ENCODE measurements around the gene BLOC1S1. TPM values are rescaled to one million over a fixed set of nuclear protein-coding genes. Genes with fewer than 3 reads are reported as not detected.

The BLOC1S1 gene
- total and polyA plus RNA-seq, 4 experiments from 2014 or later: 75.1 to 87.1 (median 83.7) TPM

DNA sequence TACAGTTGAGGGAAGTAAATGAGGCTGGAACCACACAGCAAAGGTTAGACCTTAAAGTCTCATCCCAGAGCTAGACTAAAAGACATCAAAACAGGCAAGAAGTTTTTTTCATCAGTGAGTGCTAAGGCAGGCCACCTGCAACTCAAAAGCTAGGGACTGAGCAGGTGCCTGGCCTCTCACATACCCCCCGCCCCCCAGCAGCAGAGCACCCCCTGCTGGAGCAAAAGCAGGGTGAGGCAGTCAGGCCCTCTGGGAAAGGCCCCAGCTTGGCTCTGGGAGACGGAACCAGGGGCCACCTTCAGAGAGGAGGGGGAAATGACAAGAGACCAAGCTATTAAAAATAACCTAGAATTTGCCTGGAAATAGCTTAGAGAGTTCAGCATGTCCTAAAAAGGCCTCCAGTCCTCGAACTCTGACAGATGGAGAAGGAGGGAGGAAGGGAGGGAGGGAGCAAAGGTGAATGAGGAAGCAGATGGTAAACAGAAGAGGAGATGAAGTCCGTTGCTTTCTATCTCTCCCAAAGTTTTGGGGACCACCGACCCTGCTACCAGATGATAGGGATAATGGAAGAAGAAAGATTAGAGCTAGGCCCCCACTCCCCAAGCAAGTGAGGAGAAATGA, 10.0 kb upstream of the BLOC1S1 start:
- peaks cover 5% of the 10 kb centered on the region for H3K27me3 ChIP-seq (ENCODE audit: insufficient read depth, low read length)
- peaks cover 14% of the 10 kb centered on the region for H3K4me1 ChIP-seq (ENCODE audit: insufficient read depth, low read length)
- intact Hi-C loops (cut with micrococcal nuclease): no loop called here
- H3K9me3 ChIP-seq (ENCODE audit: control insufficient read depth in 1 of 2, low read length in 2 of 2): no peaks in the 10 kb centered on the region
- DNase-seq: no peak
- peaks cover 10 to 18% of the 10 kb centered on the region in 2 donors for H3K27me3 Mint-ChIP-seq
- H3K9me3 Mint-ChIP-seq: no peaks in the 10 kb centered on the region
- no peak overlapping the region for H3K27ac ChIP-seq (ENCODE audit: low read depth, low read length)
- H3K36me3 ChIP-seq (ENCODE audit: insufficient read depth, low read length): no peaks in the 10 kb centered on the region
- H3K4me1 Mint-ChIP-seq: peaks cover 13 to 22% (median 18%) of the 10 kb centered on the region in 4 donors
- peak overlapping the region in 1 of 7 donors; percentile 74 for H3K27ac Mint-ChIP-seq
- peak overlapping the region in 6 of 8 donors; percentile 13 to 57 (median 42) for H3K4me3 Mint-ChIP-seq
- H3K4me3 ChIP-seq (ENCODE audit: low read length in 2 of 2): no peak overlapping the region
- POLR2A ChIA-PET (ENCODE audit: partially characterized antibody): interaction anchor here (2.6 kb wide), 1 partner anchor 10 kb away, joined by 14 read pairs; the partner anchor contains the start of gene BLOC1S1
- no peaks in the 10 kb centered on the region for H3K36me3 Mint-ChIP-seq
- CTCF ChIA-PET (ENCODE audit: partially characterized antibody): interaction anchor here (0.8 to 1.3 kb wide), 2 partner anchors 10 to 14 kb away, joined by 3 to 6 read pairs; partner anchors contain the start of gene BLOC1S1

- Mint-ChIP-seq H3K36me3 (no peaks in the 10 kb centered on the region), H3K9me3 (no peaks in the 10 kb centered on the region), H3K4me3 (peak overlapping the region; percentile 60 to 91 (median 76)), H3K27me3 (peaks cover 10 to 18% of the 10 kb centered on the region in 2 donors), H3K27ac (no peak overlapping the region), H3K4me1 (peaks cover 13 to 22% (median 18%) of the 10 kb centered on the region in 4 donors)
- intact Hi-C loops (cut with micrococcal nuclease): no loop called here
- Histone ChIP-seq H3K27me3 (ENCODE audit: insufficient read depth, low read length) (peaks cover 5% of the 10 kb centered on the region), H3K4me1 (ENCODE audit: insufficient read depth, low read length) (peaks cover 14% of the 10 kb centered on the region), H3K4me3 (ENCODE audit: low read length in 2 of 2) (no peak overlapping the region), H3K27ac (ENCODE audit: low read depth, low read length) (no peak overlapping the region), H3K36me3 (ENCODE audit: insufficient read depth, low read length) (no peaks in the 10 kb centered on the region), H3K9me3 (ENCODE audit: control insufficient read depth in 1 of 2, low read length in 2 of 2) (no peaks in the 10 kb centered on the region)
- POLR2A ChIA-PET (ENCODE audit: partially characterized antibody): interaction anchor here (1.1 to 2.6 kb wide), 2 partner anchors 9 to 409 kb away, joined by 3 to 14 read pairs; partner anchors contain the start of gene BLOC1S1
- DNase-seq: no peak
- CTCF ChIA-PET (ENCODE audit: partially characterized antibody): no interaction called here
Measured at GRCh38 chr12:55706568-55707218, 9.2 kb upstream of the BLOC1S1 start.

GRCh38 chr12:55707219-55707671, 8.6 kb upstream of the BLOC1S1 start:
- DNase-seq: no peak
- Mint-ChIP-seq H3K27me3 (peaks cover 10 to 18% of the 10 kb centered on the region in 2 donors), H3K4me1 (peaks cover 13 to 22% (median 18%) of the 10 kb centered on the region in 4 donors), H3K9me3 (no peaks in the 10 kb centered on the region), H3K27ac (no peak overlapping the region), H3K4me3 (peak overlapping the region; percentile 60 to 91 (median 76)), H3K36me3 (no peaks in the 10 kb centered on the region)
- intact Hi-C loops (cut with micrococcal nuclease): no loop called here
- H3K27me3 ChIP-seq (ENCODE audit: insufficient read depth, low read length): peaks cover 5% of the 10 kb centered on the region
- ChIA-PET CTCF (ENCODE audit: partially characterized antibody) (no interaction called here), POLR2A (ENCODE audit: partially characterized antibody) (interaction anchor here (1.1 to 2.6 kb wide), 2 partner anchors 8 to 409 kb away, joined by 3 to 14 read pairs; partner anchors contain the start of gene BLOC1S1)
- peaks cover 14% of the 10 kb centered on the region for H3K4me1 ChIP-seq (ENCODE audit: insufficient read depth, low read length)
- no peak overlapping the region for H3K4me3 ChIP-seq (ENCODE audit: low read length in 2 of 2)
- no peaks in the 10 kb centered on the region for H3K9me3 ChIP-seq (ENCODE audit: control insufficient read depth in 1 of 2, low read length in 2 of 2)
- H3K36me3 ChIP-seq (ENCODE audit: insufficient read depth, low read length): no peaks in the 10 kb centered on the region
- H3K27ac ChIP-seq (ENCODE audit: low read depth, low read length): no peak overlapping the region

DNA sequence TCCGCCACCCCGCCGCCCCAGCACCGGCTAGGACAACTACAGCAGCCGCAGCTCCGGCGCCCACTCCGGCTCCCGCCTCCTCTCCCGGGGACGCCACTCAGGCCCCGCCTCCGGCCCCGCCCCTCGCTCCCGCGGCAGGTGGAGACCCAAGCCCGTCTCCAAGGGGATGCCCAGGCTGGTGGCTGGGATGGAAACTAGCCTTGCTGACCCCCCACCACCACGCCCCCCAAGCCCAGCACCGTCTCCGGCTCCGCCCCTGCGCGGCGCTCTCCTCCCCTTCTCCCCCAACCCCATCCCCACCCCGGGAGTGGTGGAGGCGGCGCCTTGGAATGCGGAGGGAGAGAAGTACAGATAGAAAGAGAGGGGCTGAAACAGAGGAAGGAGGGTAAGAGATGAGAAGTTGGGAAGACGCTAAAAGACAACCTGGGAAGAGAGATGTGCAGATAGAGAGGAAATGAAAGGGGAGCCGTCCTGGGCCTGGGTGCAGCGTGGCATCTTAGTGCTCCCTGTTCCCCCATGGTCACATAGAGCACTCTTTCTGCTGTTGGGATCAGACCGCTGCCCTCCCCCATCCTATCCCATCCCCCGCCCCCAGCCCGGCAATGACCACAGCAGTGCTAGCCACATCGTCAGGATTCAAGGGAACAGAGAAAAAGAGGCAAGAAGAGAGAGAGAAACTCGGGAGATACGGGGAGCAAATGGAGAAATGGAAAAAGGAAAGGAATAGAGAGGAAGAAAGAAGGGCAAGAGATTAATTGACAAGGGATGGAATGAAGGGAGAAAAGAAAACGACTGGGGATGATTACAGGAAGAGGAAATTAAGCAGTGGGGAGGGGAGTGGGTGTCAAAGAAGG, 7.8 kb upstream of the BLOC1S1 start, which contains the start of gene ITGA7:
TSS of gene ITGA7 (minus strand) at position 64 of the 854 bp plus-strand sequence. CDS start 222 bp downstream, outside the sequence.
- intact Hi-C loops (cut with micrococcal nuclease): no loop called here
- Histone ChIP-seq H3K27ac (ENCODE audit: low read depth, low read length) (no peak within 1 kb of the TSS), H3K4me3 (ENCODE audit: low read length in 2 of 2) (peak within 1 kb of the TSS in 1 of 2 donors; percentile 31), H3K4me1 (ENCODE audit: insufficient read depth, low read length) (peaks cover 14% of the 10 kb centered on the region), H3K9me3 (ENCODE audit: control insufficient read depth in 1 of 2, low read length in 2 of 2) (no peaks in the 10 kb centered on the region), H3K27me3 (ENCODE audit: insufficient read depth, low read length) (peaks cover 5% of the 10 kb centered on the region), H3K36me3 (ENCODE audit: insufficient read depth, low read length) (no peaks in the 10 kb centered on the region)
- peaks cover 10 to 18% of the 10 kb centered on the region in 2 donors for H3K27me3 Mint-ChIP-seq
- peak within 1 kb of the TSS; percentile 71 to 91 (median 84) for H3K4me3 Mint-ChIP-seq
- ChIA-PET CTCF (ENCODE audit: partially characterized antibody) (interaction anchor here (0.6 kb wide), 1 partner anchor 53 kb away, joined by 3 read pairs; no protein-coding TSS in a partner anchor), POLR2A (ENCODE audit: partially characterized antibody) (interaction anchor here (2.6 kb wide), 1 partner anchor 8 kb away, joined by 14 read pairs; the partner anchor contains the start of gene BLOC1S1)
- peak within 1 kb of the TSS in 4 of 7 donors; percentile 9 to 42 (median 20) for H3K27ac Mint-ChIP-seq
- DNase-seq: peak; percentile 24 to 67 (median 31)
- no peaks in the 10 kb centered on the region for H3K36me3 Mint-ChIP-seq
- no peaks in the 10 kb centered on the region for H3K9me3 Mint-ChIP-seq
- peaks cover 13 to 22% (median 18%) of the 10 kb centered on the region in 4 donors for H3K4me1 Mint-ChIP-seq

DNA sequence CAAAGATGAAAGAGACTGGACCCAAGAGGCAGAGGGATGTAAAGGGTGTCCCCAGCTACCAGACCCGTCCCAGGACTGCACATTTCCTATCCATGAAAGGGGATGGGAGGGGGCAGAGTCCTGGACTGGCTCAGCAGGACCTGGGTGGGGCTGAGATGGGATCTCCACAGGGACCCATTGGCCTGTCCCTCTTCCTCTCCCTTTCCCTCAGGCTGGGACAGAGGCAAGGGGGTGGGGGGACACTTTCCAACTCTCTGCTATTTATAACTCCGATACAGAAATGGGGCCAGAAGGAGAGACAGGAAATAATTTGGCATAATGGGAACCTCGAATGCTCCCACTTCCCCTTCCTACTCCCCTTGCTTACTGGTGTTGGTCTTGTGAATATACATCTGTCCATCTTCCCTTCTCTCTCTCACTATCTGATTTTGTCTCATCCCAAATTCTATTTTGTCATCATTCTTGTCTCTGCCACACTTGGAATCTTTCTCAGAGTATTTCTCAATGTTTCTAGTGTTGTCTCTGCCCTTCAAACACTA, 7.1 kb upstream of the BLOC1S1 start:
- peak overlapping the region in 1 of 7 donors; percentile 43 for H3K27ac Mint-ChIP-seq
- no peaks in the 10 kb centered on the region for H3K36me3 ChIP-seq (ENCODE audit: insufficient read depth, low read length)
- peak overlapping the region; percentile 71 to 91 (median 84) for H3K4me3 Mint-ChIP-seq
- H3K36me3 Mint-ChIP-seq: no peaks in the 10 kb centered on the region
- CTCF ChIA-PET (ENCODE audit: partially characterized antibody): interaction anchor here (0.6 kb wide), 1 partner anchor 53 kb away, joined by 3 read pairs; no protein-coding TSS in a partner anchor
- POLR2A ChIA-PET (ENCODE audit: partially characterized antibody): no interaction called here
- peaks cover 13 to 22% (median 18%) of the 10 kb centered on the region in 4 donors for H3K4me1 Mint-ChIP-seq
- no peaks in the 10 kb centered on the region for H3K9me3 ChIP-seq (ENCODE audit: control insufficient read depth in 1 of 2, low read length in 2 of 2)
- peaks cover 10 to 18% of the 10 kb centered on the region in 2 donors for H3K27me3 Mint-ChIP-seq
- H3K9me3 Mint-ChIP-seq: no peaks in the 10 kb centered on the region
- intact Hi-C loops (cut with micrococcal nuclease): no loop called here
- H3K27ac ChIP-seq (ENCODE audit: low read depth, low read length): no peak overlapping the region
- peaks cover 5% of the 10 kb centered on the region for H3K27me3 ChIP-seq (ENCODE audit: insufficient read depth, low read length)
- no peak for DNase-seq
- H3K4me3 ChIP-seq (ENCODE audit: low read length in 2 of 2): no peak overlapping the region
- peaks cover 14% of the 10 kb centered on the region for H3K4me1 ChIP-seq (ENCODE audit: insufficient read depth, low read length)

DNA sequence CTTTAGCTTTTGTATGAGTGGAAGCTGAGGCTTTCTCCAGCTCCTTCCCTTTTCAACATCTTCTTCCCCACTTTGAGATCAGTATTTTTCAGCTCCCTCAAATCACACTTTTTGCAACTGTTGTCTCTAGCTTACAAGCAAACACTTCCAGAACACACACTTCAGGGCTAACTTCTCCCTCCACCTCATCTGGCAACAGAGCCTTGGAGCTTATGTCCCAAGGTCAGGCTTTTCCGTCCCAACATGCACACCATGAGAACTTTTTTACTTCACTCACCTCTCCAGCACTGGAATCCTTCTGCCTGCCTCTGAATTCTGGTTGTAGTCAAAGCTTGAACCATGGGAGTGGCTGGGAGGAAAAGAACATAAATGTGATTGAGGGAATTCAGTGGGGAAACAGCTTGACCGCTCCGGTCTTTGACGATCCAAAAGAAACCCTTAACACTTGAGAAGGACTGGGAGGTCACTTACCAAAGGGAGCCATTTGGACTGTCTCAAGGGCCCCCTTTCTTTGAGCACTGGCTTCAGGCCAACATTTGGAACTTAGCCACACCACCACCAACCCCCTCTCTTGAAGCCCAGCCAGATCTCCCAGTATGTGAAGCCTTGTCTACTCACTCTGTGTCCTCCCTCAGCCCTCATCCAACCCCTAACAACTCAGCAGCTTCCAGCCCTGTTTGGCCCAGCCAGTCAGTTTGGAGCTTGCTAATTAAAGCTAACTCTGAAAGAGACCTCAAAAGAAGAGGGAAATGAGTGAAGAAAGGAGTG, 3.9 kb upstream of the BLOC1S1 start:
- peaks cover 8 to 13% of the 10 kb centered on the region in 2 donors for H3K27me3 Mint-ChIP-seq
- Histone ChIP-seq H3K27ac (ENCODE audit: low read depth, low read length) (no peak overlapping the region), H3K4me1 (ENCODE audit: insufficient read depth, low read length) (peaks cover 28% of the 10 kb centered on the region), H3K9me3 (ENCODE audit: control insufficient read depth in 1 of 2, low read length in 2 of 2) (no peaks in the 10 kb centered on the region), H3K27me3 (ENCODE audit: insufficient read depth, low read length) (peaks cover 4% of the 10 kb centered on the region), H3K36me3 (ENCODE audit: insufficient read depth, low read length) (no peaks in the 10 kb centered on the region), H3K4me3 (ENCODE audit: low read length in 2 of 2) (no peak overlapping the region)
- DNase-seq: no peak
- CTCF ChIA-PET (ENCODE audit: partially characterized antibody): interaction anchor here (1.5 kb wide), 1 partner anchor 13 kb away, joined by 3 read pairs; no protein-coding TSS in a partner anchor
- intact Hi-C loops (cut with micrococcal nuclease): no loop called here
- H3K27ac Mint-ChIP-seq: peak overlapping the region in 1 of 7 donors; percentile 62
- POLR2A ChIA-PET (ENCODE audit: partially characterized antibody): interaction anchor here (1.3 kb wide), 1 partner anchor 26 kb away, joined by 3 read pairs; no protein-coding TSS in a partner anchor
- H3K4me1 Mint-ChIP-seq: peaks cover 19 to 39% (median 29%) of the 10 kb centered on the region in 4 donors
- no peak overlapping the region for H3K4me3 Mint-ChIP-seq
- H3K9me3 Mint-ChIP-seq: peaks cover 0 to 4% (median 0%) of the 10 kb centered on the region in 8 donors
- H3K36me3 Mint-ChIP-seq: peaks cover 0 to 12% of the 10 kb centered on the region in 2 donors
